ENCODE results near the gene PDXP.

The PDXP gene

DNA sequence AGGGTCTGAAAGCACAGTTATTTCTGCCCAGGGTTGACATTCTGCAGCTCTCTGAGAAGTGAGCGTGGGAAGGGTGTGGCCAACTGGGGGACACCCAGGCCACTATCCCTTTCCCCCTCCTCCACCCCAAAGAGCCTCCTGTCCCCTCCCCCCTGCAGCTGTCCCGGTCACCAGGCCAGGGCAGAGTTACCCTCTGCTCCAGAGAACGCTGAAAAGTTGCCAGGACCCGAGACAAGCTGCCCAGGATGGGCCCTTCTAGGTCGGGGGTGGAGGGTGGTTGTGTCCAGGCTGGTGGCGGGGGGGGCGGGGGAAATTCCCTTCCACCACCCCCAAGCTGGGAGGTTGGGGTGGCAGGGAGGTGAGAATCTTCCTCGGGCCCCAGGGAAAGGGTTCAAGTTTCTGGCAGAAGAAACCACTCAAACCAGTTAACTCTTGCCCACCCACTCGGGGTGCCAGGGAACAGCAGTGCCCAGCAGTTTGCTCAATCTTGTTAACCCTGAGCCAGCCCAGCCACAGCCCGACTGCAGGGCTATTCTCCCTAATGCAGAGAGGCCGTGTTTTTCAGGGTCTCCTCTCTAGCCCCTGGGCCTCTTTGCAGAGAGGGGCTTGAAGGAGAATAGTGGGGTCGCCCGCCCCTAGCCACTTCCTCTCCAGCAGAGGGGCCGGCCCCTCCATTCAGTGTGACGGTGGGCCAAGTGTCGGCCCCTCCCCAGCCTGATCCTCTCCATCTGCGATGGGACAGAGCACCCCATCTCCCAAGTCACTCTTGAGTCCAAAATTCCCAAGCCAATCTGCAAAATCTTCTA lies 17.6 kb downstream of the PDXP start:
- peak overlapping the region; percentile 46 for H3K4me3 ChIP-seq (ENCODE audit: low read length)
- peak; percentile 20 for DNase-seq (ENCODE audit: low read depth)
- TF ChIP-seq, protein P1, sequence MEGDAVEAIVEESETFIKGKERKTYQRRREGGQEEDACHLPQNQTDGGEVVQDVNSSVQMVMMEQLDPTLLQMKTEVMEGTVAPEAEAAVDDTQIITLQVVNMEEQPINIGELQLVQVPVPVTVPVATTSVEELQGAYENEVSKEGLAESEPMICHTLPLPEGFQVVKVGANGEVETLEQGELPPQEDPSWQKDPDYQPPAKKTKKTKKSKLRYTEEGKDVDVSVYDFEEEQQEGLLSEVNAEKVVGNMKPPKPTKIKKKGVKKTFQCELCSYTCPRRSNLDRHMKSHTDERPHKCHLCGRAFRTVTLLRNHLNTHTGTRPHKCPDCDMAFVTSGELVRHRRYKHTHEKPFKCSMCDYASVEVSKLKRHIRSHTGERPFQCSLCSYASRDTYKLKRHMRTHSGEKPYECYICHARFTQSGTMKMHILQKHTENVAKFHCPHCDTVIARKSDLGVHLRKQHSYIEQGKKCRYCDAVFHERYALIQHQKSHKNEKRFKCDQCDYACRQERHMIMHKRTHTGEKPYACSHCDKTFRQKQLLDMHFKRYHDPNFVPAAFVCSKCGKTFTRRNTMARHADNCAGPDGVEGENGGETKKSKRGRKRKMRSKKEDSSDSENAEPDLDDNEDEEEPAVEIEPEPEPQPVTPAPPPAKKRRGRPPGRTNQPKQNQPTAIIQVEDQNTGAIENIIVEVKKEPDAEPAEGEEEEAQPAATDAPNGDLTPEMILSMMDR (IDR thresholded peaks at IDR 0.05; ENCODE audit: insufficient read depth, low read depth, low read length, missing control alignments): no peak

GRCh38 chr22:37676736-37677492 lies 18.4 kb downstream of the PDXP start:
- H3K4me3 ChIP-seq (ENCODE audit: low read length): peak overlapping the region; percentile 46
- TF ChIP-seq, protein P1 (IDR thresholded peaks at IDR 0.05; ENCODE audit: insufficient read depth, low read depth, low read length, missing control alignments): no peak

GRCh38 chr22:37677493-37677974 lies 19.0 kb downstream of the PDXP start:
- TF ChIP-seq, protein P1 (IDR thresholded peaks at IDR 0.05; ENCODE audit: insufficient read depth, low read depth, low read length, missing control alignments): no peak
- peak overlapping the region; percentile 21 for H3K4me3 ChIP-seq (ENCODE audit: low read length)

More at GRCh38 chr22:37676736-37677492, 18.4 kb downstream of the PDXP start:
- peak; percentile 94 for DNase-seq (ENCODE audit: low read depth)

GRCh38 chr22:37678372-37678771 lies 19.8 kb downstream of the PDXP start:
- TF ChIP-seq, protein P1 (IDR thresholded peaks at IDR 0.05; ENCODE audit: insufficient read depth, low read depth, low read length, missing control alignments): no peak
- no peak overlapping the region for H3K4me3 ChIP-seq (ENCODE audit: low read length)
- DNase-seq (ENCODE audit: low read depth): no peak

More at GRCh38 chr22:37677493-37677974, 19.0 kb downstream of the PDXP start:
- DNase-seq (ENCODE audit: low read depth): no peak

GRCh38 chr22:37679670-37680069 lies 21.1 kb downstream of the PDXP start:
- H3K4me3 ChIP-seq (ENCODE audit: low read length): no peak overlapping the region
- no peak for DNase-seq (ENCODE audit: low read depth)
- TF ChIP-seq, protein P1 (IDR thresholded peaks at IDR 0.05; ENCODE audit: insufficient read depth, low read depth, low read length, missing control alignments): no peak

GRCh38 chr22:37680191-37680851 lies 21.8 kb downstream of the PDXP start:
- no peak overlapping the region for H3K4me3 ChIP-seq (ENCODE audit: low read length)
- TF ChIP-seq, protein P1 (IDR thresholded peaks at IDR 0.05; ENCODE audit: insufficient read depth, low read depth, low read length, missing control alignments): no peak
- no peak for DNase-seq (ENCODE audit: low read depth)

Measured in epithelial cell of esophagus (primary cell).